BLaER1 treated with 17β-estradiol and CSF1 and Interleukin-3, amounts not matched to agents 10 nM and 100 nM (cell line): ENCODE data around the gene LRFN3.
"Not testable (repeated sequence)": the region's sequence is repeated elsewhere in the genome, so short reads cannot be mapped to it uniquely, and the experiment has no call there.

Source experiments
- H3K27ac ChIP-seq, 11 experiments: shearing (Covaris generic); formaldehyde crosslinking; 2 replicates each; pipeline ENCODE4 v1.8.1; 2022
- H3K27me3 ChIP-seq, 11 experiments: shearing (Covaris generic); formaldehyde crosslinking; 2 replicates each; pipeline ENCODE4 v1.8.1; 2022
- H3K36me3 ChIP-seq, 11 experiments: shearing (Covaris generic); formaldehyde crosslinking; 2 replicates each; pipeline ENCODE4 v1.8.1; 2022
- H3K4me1 ChIP-seq, 10 experiments: shearing (Covaris generic); formaldehyde crosslinking; 2 replicates each; pipeline ENCODE4 v1.8.1; 2022
- H3K4me2 ChIP-seq, 11 experiments: shearing (Covaris generic); formaldehyde crosslinking; 2 replicates each; pipeline ENCODE4 v1.8.1; 2022
- H3K4me3 ChIP-seq, 10 experiments: shearing (Covaris generic); formaldehyde crosslinking; 2 replicates each; pipeline ENCODE4 v1.8.1; 2022
- H3K9ac ChIP-seq, 11 experiments: shearing (Covaris generic); formaldehyde crosslinking; 2 replicates each; pipeline ENCODE4 v1.8.1; 2022
- H3K9me3 ChIP-seq, 11 experiments: shearing (Covaris generic); formaldehyde crosslinking; replicated peaks in 1 of 11; 2 replicates each; pipeline ENCODE4 v1.8.1; 2022
- H4K20me1 ChIP-seq, 11 experiments: shearing (Covaris generic); formaldehyde crosslinking; 2 replicates each; pipeline ENCODE4 v1.8.1; 2022
- Cebpa-rat ChIP-seq, 11 experiments: shearing (Covaris generic); IDR thresholded peaks; 2 replicates each; pipeline ENCODE4 v1.8.1; 2022

The LRFN3 gene

GRCh38 chr19:35935911-35936737, at the start of gene LRFN3:
LRFN3 (plus strand) TSS chr19:35936374; CDS start chr19:35939426, 3,052 bp downstream.
- Histone ChIP-seq H3K4me2 (peak within 1 kb of the TSS; percentile 73 to 91 (median 87)), H3K9ac (peak within 1 kb of the TSS; percentile 62 to 80 (median 78)), H3K27me3 (peaks cover 17 to 42% (median 30%) of the 10 kb centered on the region in 11 experiments; a peak in 20 of 22 replicates), H3K27ac (peak within 1 kb of the TSS in 10 of 11 experiments; percentile 20 to 69 (median 51); a peak in 18 of 22 replicates), H3K4me1 (peaks cover 32 to 45% (median 38%) of the 10 kb centered on the region in 10 experiments), H4K20me1 (peaks cover 0 to 36% (median 12%) of the 10 kb centered on the region in 11 experiments; a peak in 12 of 22 replicates), H3K9me3 (no peaks in the 10 kb centered on the region), H3K36me3 (peaks cover 0 to 9% (median 0%) of the 10 kb centered on the region in 11 experiments; a peak in 1 of 22 replicates), H3K4me3 (peak within 1 kb of the TSS; percentile 55 to 73 (median 66))
- no peak for TF ChIP-seq Cebpa-rat (IDR thresholded peaks at IDR 0.05)

DNA sequence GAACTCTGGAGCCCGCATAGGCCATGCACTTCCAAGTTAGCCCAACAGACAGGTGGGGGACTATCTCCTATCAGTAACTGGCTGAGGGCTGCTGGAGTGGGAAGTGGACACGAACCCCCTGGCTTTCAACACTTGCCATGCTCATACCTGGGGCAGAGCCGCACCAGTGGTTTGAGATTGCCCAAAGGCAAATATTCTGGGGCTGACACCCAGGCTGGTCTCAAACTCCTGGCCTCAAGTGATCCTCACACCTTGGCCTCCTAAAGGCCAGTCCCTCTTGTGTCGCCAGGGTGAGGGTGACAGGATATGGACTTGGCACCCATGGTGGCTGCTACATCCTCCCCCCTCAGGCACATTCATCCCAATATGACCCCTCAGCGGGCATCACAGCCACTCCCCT, 49.0 kb upstream of the LRFN3 start:
- H4K20me1 ChIP-seq: peaks cover 0 to 95% (median 46%) of the 10 kb centered on the region in 11 experiments; a peak in 16 of 22 replicates
- H3K9ac ChIP-seq: peak overlapping the region in 2 of 11 experiments; percentile 3 to 12; a peak in 1 of 22 replicates
- no peak overlapping the region for H3K4me2 ChIP-seq
- H3K27me3 ChIP-seq: no peaks in the 10 kb centered on the region
- H3K36me3 ChIP-seq: peaks cover 50 to 69% (median 59%) of the 10 kb centered on the region in 11 experiments
- peaks cover 0 to 10% (median 4%) of the 10 kb centered on the region in 10 experiments; a peak in 11 of 20 replicates for H3K4me1 ChIP-seq
- no peak for TF ChIP-seq Cebpa-rat (IDR thresholded peaks at IDR 0.05)
- H3K4me3 ChIP-seq: no peak overlapping the region
- H3K9me3 ChIP-seq: no peaks in the 10 kb centered on the region
- H3K27ac ChIP-seq: no peak overlapping the region

DNA sequence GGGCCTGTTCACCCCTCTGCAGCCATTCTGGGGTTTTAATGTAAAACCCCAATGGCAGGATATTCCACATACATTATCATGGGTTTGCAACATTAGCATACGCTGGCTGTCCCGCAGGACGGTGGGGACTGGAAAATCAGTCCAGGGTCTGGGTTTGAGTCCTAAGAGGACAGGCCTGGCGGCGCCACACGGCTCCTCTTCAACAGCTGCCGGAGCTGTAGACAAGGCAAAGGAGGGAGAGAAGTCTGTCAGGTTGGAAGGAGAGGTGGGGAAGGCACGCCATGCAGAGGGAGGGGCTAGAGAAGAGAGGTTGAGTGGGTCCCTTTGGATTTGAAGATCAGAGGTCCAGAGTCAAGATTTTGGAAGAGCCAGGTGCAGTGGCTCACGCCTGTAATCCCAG, 47.8 kb upstream of the LRFN3 start:
- Histone ChIP-seq H4K20me1 (peaks cover 0 to 100% (median 58%) of the 10 kb centered on the region in 11 experiments; a peak in 16 of 22 replicates), H3K9me3 (no peaks in the 10 kb centered on the region), H3K27me3 (no peaks in the 10 kb centered on the region), H3K36me3 (peaks cover 62 to 81% (median 71%) of the 10 kb centered on the region in 11 experiments), H3K4me2 (no peak overlapping the region), H3K9ac (0 out of 22 replicates have a peak overlapping the region, but pooled peaks of 1 of the 11 experiments have one; percentile 22), H3K4me3 (no peak overlapping the region), H3K4me1 (peaks cover 0 to 15% (median 0%) of the 10 kb centered on the region in 10 experiments; a peak in 4 of 20 replicates), H3K27ac (no peak overlapping the region)
- no peak for TF ChIP-seq Cebpa-rat (IDR thresholded peaks at IDR 0.05)

GRCh38 chr19:35889370-35890112, 46.6 kb upstream of the LRFN3 start:
- Histone ChIP-seq H3K4me1 (peaks cover 0 to 27% (median 0%) of the 10 kb centered on the region in 10 experiments; a peak in 3 of 20 replicates), H3K27ac (no peak overlapping the region), H3K27me3 (no peaks in the 10 kb centered on the region), H4K20me1 (peaks cover 0 to 100% (median 69%) of the 10 kb centered on the region in 11 experiments; a peak in 17 of 22 replicates), H3K4me3 (no peak overlapping the region), H3K4me2 (no peak overlapping the region), H3K9ac (no peak overlapping the region), H3K36me3 (peaks cover 72 to 92% (median 82%) of the 10 kb centered on the region in 11 experiments), H3K9me3 (no peaks in the 10 kb centered on the region)
- TF ChIP-seq Cebpa-rat (IDR thresholded peaks at IDR 0.05): no peak

DNA sequence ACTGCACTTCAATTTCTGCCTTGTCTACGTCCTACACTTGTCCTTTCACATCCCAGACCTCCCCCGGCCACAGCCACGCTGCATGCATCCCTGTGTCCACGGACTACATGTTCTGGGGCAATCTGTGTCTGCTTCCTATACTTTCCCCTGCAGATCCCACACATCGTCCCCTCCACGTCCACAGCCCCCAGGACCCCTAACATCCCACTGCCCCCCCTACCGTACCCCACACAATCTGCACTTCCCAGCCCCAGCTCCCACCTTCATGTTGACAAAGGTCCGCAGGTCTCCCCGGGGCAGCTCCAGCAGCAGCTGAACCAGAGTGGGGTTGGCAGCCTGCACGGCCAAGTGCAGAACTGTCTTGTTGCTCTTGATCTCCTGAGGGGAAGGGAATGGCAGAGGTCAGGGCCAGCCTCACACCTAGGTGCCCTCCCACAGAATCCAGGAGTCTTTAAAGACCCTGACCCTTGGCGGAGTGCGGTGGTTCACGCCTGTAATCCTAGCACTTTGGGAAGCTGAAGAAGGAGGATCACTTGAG, 46.0 kb upstream of the LRFN3 start:
- peaks cover 79 to 97% (median 88%) of the 10 kb centered on the region in 11 experiments for H3K36me3 ChIP-seq

GRCh38 chr19:35891819-35892218, 44.4 kb upstream of the LRFN3 start:
- H3K27ac ChIP-seq: not testable (repeated sequence)

More for the DNA sequence above, 46.0 kb upstream of the LRFN3 start:
- H4K20me1 ChIP-seq: peaks cover 0 to 100% (median 76%) of the 10 kb centered on the region in 11 experiments; a peak in 17 of 22 replicates
- TF ChIP-seq Cebpa-rat (IDR thresholded peaks at IDR 0.05): no peak
- H3K4me2 ChIP-seq: no peak overlapping the region
- no peak overlapping the region for H3K27ac ChIP-seq
- peaks cover 0 to 33% (median 0%) of the 10 kb centered on the region in 10 experiments; a peak in 5 of 20 replicates for H3K4me1 ChIP-seq
- no peaks in the 10 kb centered on the region for H3K27me3 ChIP-seq
- H3K9me3 ChIP-seq: no peaks in the 10 kb centered on the region
- no peak overlapping the region for H3K4me3 ChIP-seq
- H3K9ac ChIP-seq: no peak overlapping the region

DNA sequence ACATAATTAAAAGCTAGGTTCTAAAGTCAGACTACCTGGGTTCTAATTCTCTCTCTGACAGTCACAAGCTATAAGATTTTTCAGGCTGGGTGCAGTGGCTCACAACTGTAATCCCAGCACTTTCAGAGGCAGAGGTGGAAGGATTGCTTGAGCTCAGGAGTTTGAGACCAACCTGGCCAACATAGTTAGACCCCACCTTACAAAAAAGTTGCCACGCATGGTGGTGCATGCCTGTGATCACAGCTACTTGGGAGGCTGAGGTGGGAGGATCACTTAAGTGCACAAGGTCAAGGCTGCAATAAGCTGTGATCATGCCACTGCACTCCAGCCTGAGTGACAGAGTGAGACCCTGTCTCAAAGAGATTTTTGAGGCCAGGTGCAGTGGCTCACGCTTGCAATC, 41.8 kb upstream of the LRFN3 start:
- peak overlapping the region in 3 of 11 experiments; percentile 8 to 59 (median 48); a peak in 4 of 22 replicates for H3K9ac ChIP-seq

More at GRCh38 chr19:35891819-35892218, 44.4 kb upstream of the LRFN3 start:
- Histone ChIP-seq H4K20me1 (peaks cover 0 to 100% (median 87%) of the 10 kb centered on the region in 11 experiments; a peak in 19 of 22 replicates), H3K4me2 (peak overlapping the region in 1 of 11 experiments; percentile 23; a peak in 1 of 22 replicates), H3K9ac (peak overlapping the region in 2 of 11 experiments; percentile 10 to 51; a peak in 3 of 22 replicates), H3K36me3 (peaks cover 90 to 100% (median 100%) of the 10 kb centered on the region in 11 experiments), H3K4me1 (peaks cover 0 to 49% (median 6%) of the 10 kb centered on the region in 10 experiments; a peak in 10 of 20 replicates)
- not testable (repeated sequence) for H3K27me3 ChIP-seq, H3K9me3 ChIP-seq, H3K4me3 ChIP-seq

More for the DNA sequence above, 41.8 kb upstream of the LRFN3 start:
- TF ChIP-seq Cebpa-rat (IDR thresholded peaks at IDR 0.05): no peak
- no peak overlapping the region for H3K4me3 ChIP-seq
- peak overlapping the region in 2 of 11 experiments; percentile 12 to 89; a peak in 3 of 22 replicates for H3K4me2 ChIP-seq
- H3K9me3 ChIP-seq: no peaks in the 10 kb centered on the region
- H3K4me1 ChIP-seq: peaks cover 13 to 65% (median 25%) of the 10 kb centered on the region in 10 experiments
- no peaks in the 10 kb centered on the region for H3K27me3 ChIP-seq
- peaks cover 0 to 100% (median 90%) of the 10 kb centered on the region in 11 experiments; a peak in 19 of 22 replicates for H4K20me1 ChIP-seq
- no peak overlapping the region for H3K27ac ChIP-seq
- peaks cover 76 to 99% (median 94%) of the 10 kb centered on the region in 11 experiments for H3K36me3 ChIP-seq
